ENCODE results near the gene TBC1D16.
"Not testable (repeated sequence)": the region's sequence is repeated elsewhere in the genome, so short reads cannot be mapped to it uniquely, and the experiment has no call there.

The TBC1D16 gene

DNA sequence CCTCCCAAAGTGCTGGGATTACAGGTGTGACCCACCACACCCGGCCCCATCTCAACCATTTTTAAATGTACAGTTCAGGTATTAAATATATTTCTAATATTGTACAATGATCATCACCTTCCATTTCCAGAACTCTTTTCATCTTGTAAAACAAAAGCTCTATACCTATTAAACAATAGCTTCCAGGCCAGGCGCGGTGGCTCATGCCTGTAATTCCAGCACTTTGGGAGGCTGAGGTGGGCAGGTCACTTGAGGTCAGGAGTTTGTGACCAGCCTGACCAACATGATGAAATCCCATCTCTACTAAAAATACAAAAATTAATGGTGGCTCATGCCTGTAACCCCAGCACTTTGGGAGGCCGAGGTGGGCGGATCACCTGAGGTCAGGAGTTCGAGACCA is 73.2 kb downstream of the TBC1D16 start:
- H3K27me3 ChIP-seq (ENCODE audit: control insufficient read depth, insufficient read depth, low read length); H3K4me1 ChIP-seq (ENCODE audit: control insufficient read depth, insufficient read depth, low read length); H3K9ac ChIP-seq (ENCODE audit: low read length); H3K4me3 ChIP-seq (ENCODE audit: low read depth, low read length); H3K36me3 ChIP-seq (ENCODE audit: control insufficient read depth, insufficient read depth, low read length); H3K27ac ChIP-seq (ENCODE audit: low read depth, low read length): not testable (repeated sequence)
- H3K9me3 ChIP-seq (ENCODE audit: control insufficient read depth, insufficient read depth, low read depth, low read length) = peaks cover 13% of the 10 kb centered on the region

GRCh38 chr17:79961567-79961966 is 74.1 kb downstream of the TBC1D16 start:
- H3K36me3 ChIP-seq (ENCODE audit: control insufficient read depth, insufficient read depth, low read length); H3K9ac ChIP-seq (ENCODE audit: low read length); H3K27ac ChIP-seq (ENCODE audit: low read depth, low read length); H3K4me1 ChIP-seq (ENCODE audit: control insufficient read depth, insufficient read depth, low read length); H3K4me3 ChIP-seq (ENCODE audit: low read depth, low read length); H3K27me3 ChIP-seq (ENCODE audit: control insufficient read depth, insufficient read depth, low read length): not testable (repeated sequence)
- peaks cover 13% of the 10 kb centered on the region for H3K9me3 ChIP-seq (ENCODE audit: control insufficient read depth, insufficient read depth, low read depth, low read length)

DNA sequence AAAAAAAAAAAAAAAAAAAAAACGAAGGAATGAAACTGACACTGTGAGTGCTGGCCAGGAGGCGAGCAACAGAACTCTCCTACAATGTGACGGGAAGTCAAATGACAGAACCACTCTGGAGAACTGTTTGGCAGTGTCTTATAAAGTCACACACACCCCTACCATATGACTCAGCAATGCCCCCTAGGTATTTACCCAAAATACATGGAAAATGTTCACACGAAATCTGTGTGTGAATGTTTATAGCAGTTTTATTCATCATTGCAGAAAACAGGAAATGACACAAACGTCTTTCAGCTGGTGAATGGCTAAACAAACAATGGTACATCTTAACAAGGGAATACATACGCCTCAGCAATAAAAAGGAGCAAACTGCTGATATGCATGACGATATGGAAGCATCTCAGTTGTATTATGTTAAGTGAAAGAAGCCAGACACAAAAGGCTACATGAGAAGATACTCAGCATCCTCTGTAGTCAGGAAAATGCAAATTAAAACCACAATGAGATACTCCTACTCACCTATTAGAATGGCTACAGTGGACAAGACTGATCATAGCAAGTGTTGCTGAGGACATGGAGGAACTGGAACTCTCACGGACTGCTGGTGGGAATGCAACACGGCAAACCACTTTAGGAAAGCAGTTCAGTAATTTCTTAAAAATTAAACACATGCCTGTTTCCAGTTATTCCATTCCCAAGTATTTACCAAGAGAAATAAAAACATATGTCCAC is 74.7 kb downstream of the TBC1D16 start:
- no peak overlapping the region for H3K27ac ChIP-seq (ENCODE audit: low read depth, low read length)
- no peak overlapping the region for H3K9ac ChIP-seq (ENCODE audit: low read length)

GRCh38 chr17:79959042-79959441 is 76.6 kb downstream of the TBC1D16 start:
- no peak overlapping the region for H3K27ac ChIP-seq (ENCODE audit: low read depth, low read length)
- H3K4me3 ChIP-seq (ENCODE audit: low read depth, low read length) = no peak overlapping the region
- peaks cover 13% of the 10 kb centered on the region for H3K9me3 ChIP-seq (ENCODE audit: control insufficient read depth, insufficient read depth, low read depth, low read length)
- H3K27me3 ChIP-seq (ENCODE audit: control insufficient read depth, insufficient read depth, low read length) = no peaks in the 10 kb centered on the region
- H3K9ac ChIP-seq (ENCODE audit: low read length) = no peak overlapping the region
- H3K36me3 ChIP-seq (ENCODE audit: control insufficient read depth, insufficient read depth, low read length) = no peaks in the 10 kb centered on the region
- H3K4me1 ChIP-seq (ENCODE audit: control insufficient read depth, insufficient read depth, low read length) = peaks cover 15% of the 10 kb centered on the region

More for the DNA sequence above, 74.7 kb downstream of the TBC1D16 start:
- peaks cover 13% of the 10 kb centered on the region for H3K9me3 ChIP-seq (ENCODE audit: control insufficient read depth, insufficient read depth, low read depth, low read length)
- no peaks in the 10 kb centered on the region for H3K36me3 ChIP-seq (ENCODE audit: control insufficient read depth, insufficient read depth, low read length)
- no peak overlapping the region for H3K4me3 ChIP-seq (ENCODE audit: low read depth, low read length)
- no peaks in the 10 kb centered on the region for H3K27me3 ChIP-seq (ENCODE audit: control insufficient read depth, insufficient read depth, low read length)
- no peaks in the 10 kb centered on the region for H3K4me1 ChIP-seq (ENCODE audit: control insufficient read depth, insufficient read depth, low read length)

GRCh38 chr17:79956853-79957252 is 78.8 kb downstream of the TBC1D16 start:
- no peak overlapping the region for H3K4me3 ChIP-seq (ENCODE audit: low read depth, low read length)
- H3K27me3 ChIP-seq (ENCODE audit: control insufficient read depth, insufficient read depth, low read length) = no peaks in the 10 kb centered on the region
- H3K9me3 ChIP-seq (ENCODE audit: control insufficient read depth, insufficient read depth, low read depth, low read length) = peaks cover 9% of the 10 kb centered on the region
- no peaks in the 10 kb centered on the region for H3K36me3 ChIP-seq (ENCODE audit: control insufficient read depth, insufficient read depth, low read length)
- H3K4me1 ChIP-seq (ENCODE audit: control insufficient read depth, insufficient read depth, low read length) = peaks cover 26% of the 10 kb centered on the region
- H3K27ac ChIP-seq (ENCODE audit: low read depth, low read length) = no peak overlapping the region
- H3K9ac ChIP-seq (ENCODE audit: low read length) = no peak overlapping the region

GRCh38 chr17:79956441-79956735 is 79.3 kb downstream of the TBC1D16 start:
- not testable (repeated sequence) for H3K9me3 ChIP-seq (ENCODE audit: control insufficient read depth, insufficient read depth, low read depth, low read length); H3K4me3 ChIP-seq (ENCODE audit: low read depth, low read length); H3K9ac ChIP-seq (ENCODE audit: low read length); H3K27ac ChIP-seq (ENCODE audit: low read depth, low read length); H3K36me3 ChIP-seq (ENCODE audit: control insufficient read depth, insufficient read depth, low read length); H3K27me3 ChIP-seq (ENCODE audit: control insufficient read depth, insufficient read depth, low read length)
- H3K4me1 ChIP-seq (ENCODE audit: control insufficient read depth, insufficient read depth, low read length) = peaks cover 31% of the 10 kb centered on the region

DNA sequence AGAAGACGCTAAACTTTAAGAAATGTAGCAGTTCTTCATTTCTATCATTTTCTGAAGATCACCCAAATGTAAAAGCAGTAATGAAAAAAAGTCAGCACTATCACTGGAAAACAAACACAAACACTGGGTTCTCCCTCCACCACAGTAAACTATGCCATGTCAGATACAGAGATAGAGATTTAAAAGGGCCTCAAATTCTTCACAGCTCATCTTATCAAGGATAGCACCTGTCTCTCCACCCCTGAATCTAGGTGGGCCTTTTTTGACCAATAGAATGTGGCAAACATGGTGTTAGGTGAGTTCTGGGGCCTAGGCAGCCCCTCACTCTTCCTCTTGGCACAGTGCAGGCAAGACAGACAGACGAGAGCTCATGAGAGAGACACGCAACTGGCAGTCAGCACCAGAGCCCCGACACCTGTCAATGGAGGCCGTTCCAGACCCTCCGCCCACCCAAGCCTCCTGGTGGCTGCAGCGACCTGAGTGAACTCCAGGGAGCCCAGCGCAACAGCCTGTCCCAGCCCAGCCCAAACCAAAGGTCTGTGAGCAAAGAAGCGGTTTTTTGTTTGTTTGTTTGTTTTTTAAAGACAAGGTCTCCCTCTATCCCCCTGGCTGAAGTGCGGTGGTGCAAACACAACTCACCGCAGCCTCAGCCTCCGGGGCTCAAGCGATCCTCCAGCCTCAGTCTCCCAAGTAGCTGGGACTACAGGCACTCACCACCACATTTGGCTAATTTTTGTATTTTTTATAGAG is 79.8 kb downstream of the TBC1D16 start:
- Histone ChIP-seq H3K9ac (ENCODE audit: low read length) (no peak overlapping the region), H3K4me1 (ENCODE audit: control insufficient read depth, insufficient read depth, low read length) (peaks cover 36% of the 10 kb centered on the region), H3K27me3 (ENCODE audit: control insufficient read depth, insufficient read depth, low read length) (no peaks in the 10 kb centered on the region; the same call in 1 of the 2 replicates), H3K27ac (ENCODE audit: low read depth, low read length) (no peak overlapping the region), H3K36me3 (ENCODE audit: control insufficient read depth, insufficient read depth, low read length) (no peaks in the 10 kb centered on the region), H3K9me3 (ENCODE audit: control insufficient read depth, insufficient read depth, low read depth, low read length) (peaks cover 1% of the 10 kb centered on the region; the same call in 1 of the 2 replicates), H3K4me3 (ENCODE audit: low read depth, low read length) (no peak overlapping the region)

- Histone ChIP-seq H3K27me3 (ENCODE audit: control insufficient read depth, insufficient read depth, low read length) (peaks cover 3% of the 10 kb centered on the region; the same call in 1 of the 2 replicates), H3K9me3 (ENCODE audit: control insufficient read depth, insufficient read depth, low read depth, low read length) (no peaks in the 10 kb centered on the region), H3K4me3 (ENCODE audit: low read depth, low read length) (no peak overlapping the region), H3K36me3 (ENCODE audit: control insufficient read depth, insufficient read depth, low read length) (no peaks in the 10 kb centered on the region), H3K9ac (ENCODE audit: low read length) (no peak overlapping the region), H3K27ac (ENCODE audit: low read depth, low read length) (no peak overlapping the region), H3K4me1 (ENCODE audit: control insufficient read depth, insufficient read depth, low read length) (peaks cover 43% of the 10 kb centered on the region)
Measured at GRCh38 chr17:79955167-79955549, 80.5 kb downstream of the TBC1D16 start.

DNA sequence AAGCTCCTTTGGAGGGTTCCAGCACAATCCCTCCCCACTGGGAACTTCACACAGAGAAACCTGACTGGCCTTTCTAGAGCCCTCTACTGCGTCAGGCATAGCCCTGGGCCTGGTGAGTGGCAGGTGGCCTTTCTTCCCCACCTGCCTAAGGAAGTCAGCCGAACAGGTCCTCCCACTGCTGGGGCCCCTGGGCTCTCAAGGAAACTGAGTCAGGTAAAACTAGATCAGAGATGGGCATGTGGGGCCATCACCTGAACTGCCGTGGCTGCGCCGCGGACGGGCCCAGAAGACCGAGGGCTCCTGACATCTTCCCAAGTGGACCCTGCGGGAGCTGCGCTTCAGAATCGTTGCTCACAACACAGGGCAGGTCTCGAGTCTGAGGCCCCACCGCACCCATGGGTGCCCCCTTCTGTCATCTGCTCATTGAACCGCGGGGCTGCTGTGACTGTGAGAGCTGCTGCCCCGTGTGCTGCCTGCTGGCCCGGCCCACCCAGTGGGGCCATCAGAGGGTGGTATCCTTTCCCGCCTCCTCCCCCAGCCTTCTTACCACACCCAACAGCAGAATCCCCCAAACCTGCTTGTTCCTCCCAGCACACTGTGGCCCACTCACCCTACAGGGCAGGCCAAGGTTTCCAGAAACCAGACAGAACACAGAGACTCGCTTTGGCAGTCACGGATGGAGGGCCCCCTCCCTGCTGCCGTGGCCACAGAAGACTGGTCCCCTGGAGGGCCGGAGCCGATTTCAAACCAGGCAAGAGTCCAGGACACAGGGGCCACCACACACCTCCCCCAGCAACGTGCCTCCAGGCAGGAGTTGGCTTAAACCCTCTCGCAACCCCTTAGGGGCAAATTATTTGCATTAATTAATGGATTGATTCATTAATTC is 81.1 kb downstream of the TBC1D16 start:
- H3K9ac ChIP-seq (ENCODE audit: low read length) = no peak overlapping the region
- H3K4me3 ChIP-seq (ENCODE audit: low read depth, low read length) = no peak overlapping the region
- no peak overlapping the region for H3K27ac ChIP-seq (ENCODE audit: low read depth, low read length)
- H3K27me3 ChIP-seq (ENCODE audit: control insufficient read depth, insufficient read depth, low read length) = peaks cover 3% of the 10 kb centered on the region; the same call in 1 of the 2 replicates
- H3K4me1 ChIP-seq (ENCODE audit: control insufficient read depth, insufficient read depth, low read length) = peaks cover 49% of the 10 kb centered on the region
- no peaks in the 10 kb centered on the region for H3K36me3 ChIP-seq (ENCODE audit: control insufficient read depth, insufficient read depth, low read length)
- no peaks in the 10 kb centered on the region for H3K9me3 ChIP-seq (ENCODE audit: control insufficient read depth, insufficient read depth, low read depth, low read length)

DNA sequence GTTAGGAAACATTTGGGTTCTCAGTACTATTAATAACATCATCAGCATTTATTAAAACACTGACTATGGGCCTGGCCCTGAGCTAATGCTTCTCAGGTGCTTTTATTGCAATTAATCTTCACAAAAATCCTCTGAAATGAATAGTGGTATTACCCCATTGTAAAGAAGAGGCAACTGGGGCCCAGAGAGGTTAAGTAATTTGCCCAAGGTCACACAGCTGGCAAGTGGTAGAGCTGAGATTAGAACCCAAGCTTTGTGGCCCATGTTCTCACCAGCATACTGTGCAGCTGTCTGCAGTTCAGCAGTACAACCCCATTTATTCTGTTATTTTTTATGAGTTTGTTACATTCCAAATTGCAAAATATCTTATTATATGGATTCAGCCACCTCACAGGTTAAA is 82.3 kb downstream of the TBC1D16 start:
- Histone ChIP-seq H3K4me3 (ENCODE audit: low read depth, low read length) (no peak overlapping the region), H3K9ac (ENCODE audit: low read length) (no peak overlapping the region), H3K9me3 (ENCODE audit: control insufficient read depth, insufficient read depth, low read depth, low read length) (no peaks in the 10 kb centered on the region), H3K27ac (ENCODE audit: low read depth, low read length) (no peak overlapping the region), H3K27me3 (ENCODE audit: control insufficient read depth, insufficient read depth, low read length) (peaks cover 3% of the 10 kb centered on the region; the same call in 1 of the 2 replicates), H3K4me1 (ENCODE audit: control insufficient read depth, insufficient read depth, low read length) (peaks cover 61% of the 10 kb centered on the region), H3K36me3 (ENCODE audit: control insufficient read depth, insufficient read depth, low read length) (0 out of 2 replicates have a peak, but pooled peaks cover 2% of the 10 kb centered on the region)
